Liver (tissue), 9 donors: ENCODE results near the gene PLA2G15. TPM values are rescaled to one million over a fixed set of nuclear protein-coding genes. Genes with fewer than 3 reads are reported as not detected.

ENCODE experiments used
- DNase-seq: peaks from one replicate; pipeline ENCODE4 v3.0.0-alpha.2; 2017; ENCODE audit warnings: low spot score
- H3K27ac ChIP-seq, 2 donors: one replicate each; pipeline ENCODE4 v1.7.0; 2013; ENCODE audit warnings: inconsistent platforms in 2 of 2, low read length in 2 of 2, control low read depth in 1 of 2, low read depth in 1 of 2, mild to moderate bottlenecking in 1 of 2
- H3K27me3 ChIP-seq, 4 donors: one replicate each; pipeline versions ENCODE4 v1.6.1 to v1.7.0; 2013; ENCODE audit warnings: low read length in 3 of 4, inconsistent platforms in 1 of 4, mild to moderate bottlenecking in 1 of 4, moderate library complexity in 1 of 4; ENCODE audit not compliant: control insufficient read depth in 4 of 4, insufficient read depth in 4 of 4
- H3K36me3 ChIP-seq, 4 donors: one replicate each; pipeline versions ENCODE4 v1.6.1 to v1.7.0; 2013; ENCODE audit warnings: low read length in 3 of 4, mild to moderate bottlenecking in 3 of 4, low read depth in 1 of 4, moderate library complexity in 1 of 4; ENCODE audit not compliant: control insufficient read depth in 4 of 4, insufficient read depth in 3 of 4
- H3K4me1 ChIP-seq, 4 donors: one replicate each; pipeline versions ENCODE4 v1.6.1 to v1.7.0; 2013; ENCODE audit warnings: low read length in 3 of 4, mild to moderate bottlenecking in 3 of 4, moderate library complexity in 1 of 4; ENCODE audit not compliant: control insufficient read depth in 4 of 4, insufficient read depth in 4 of 4
- H3K4me3 ChIP-seq, 3 donors: one replicate each; pipeline versions ENCODE4 v1.6.1 to v1.7.0; 2013; ENCODE audit warnings: low read length in 3 of 3, control low read depth in 1 of 3, low read depth in 1 of 3, mild to moderate bottlenecking in 1 of 3
- H3K9ac ChIP-seq, 2 donors: one replicate each; pipeline ENCODE4 v1.7.0; 2013; ENCODE audit warnings: low read length in 2 of 2, mild to moderate bottlenecking in 2 of 2, moderate library complexity in 2 of 2, control low read depth in 1 of 2, low read depth in 1 of 2
- H3K9me3 ChIP-seq, 4 donors: one replicate each; pipeline versions ENCODE4 v1.6.1 to v1.7.0; 2013; ENCODE audit warnings: low read length in 3 of 4; ENCODE audit not compliant: control insufficient read depth in 4 of 4
- CTCF ChIP-seq: fragments of 150-350 bp; IDR thresholded peaks from 2 replicates; pipeline ENCODE4 v1.5.1; 2017; ENCODE audit warnings: improper control_type of control experiment, low read depth, low read length; ENCODE audit not compliant: missing input control
- EGR1 ChIP-seq, 2 donors: IDR thresholded peaks; 2 replicates each; pipeline ENCODE4 v1.6.1; 2016 to 2018; ENCODE audit warnings: antibody characterized with exemption in 2 of 2, low read depth in 2 of 2
- FOXA1 ChIP-seq: IDR thresholded peaks from 2 replicates; pipeline ENCODE4 v1.6.1; 2016; ENCODE audit warnings: antibody characterized with exemption
- FOXA2 ChIP-seq: IDR thresholded peaks from 2 replicates; pipeline ENCODE4 v1.6.1; 2016; ENCODE audit warnings: antibody characterized with exemption
- GABPA ChIP-seq, 2 donors: IDR thresholded peaks in 1 of 2; conservative IDR thresholded peaks in 1 of 2; 2 replicates each; pipeline ENCODE4 v1.6.1; 2016; ENCODE audit warnings: antibody characterized with exemption in 2 of 2, mild to moderate bottlenecking in 1 of 2, moderate library complexity in 1 of 2
- HNF4A ChIP-seq, 2 donors: conservative IDR thresholded peaks; 2 replicates each; pipeline ENCODE4 v1.6.1; 2016; ENCODE audit warnings: antibody characterized with exemption in 2 of 2, mild to moderate bottlenecking in 2 of 2
- HNF4G ChIP-seq: IDR thresholded peaks from 2 replicates; pipeline ENCODE4 v1.6.1; 2016; ENCODE audit warnings: antibody characterized with exemption
- JUND ChIP-seq, 2 donors: IDR thresholded peaks; 2 replicates each; pipeline ENCODE4 v1.6.1; 2016; ENCODE audit warnings: antibody characterized with exemption in 2 of 2
- MAX ChIP-seq: IDR thresholded peaks from 2 replicates; pipeline ENCODE4 v1.6.1; 2016; ENCODE audit warnings: antibody characterized with exemption
- NR2F2 ChIP-seq: IDR thresholded peaks from 2 replicates; pipeline ENCODE4 v1.6.1; 2016; ENCODE audit warnings: antibody characterized with exemption
- RAD21 ChIP-seq, 2 donors: IDR thresholded peaks; 2 replicates each; pipeline ENCODE4 v1.6.1; 2016; ENCODE audit warnings: antibody characterized with exemption in 2 of 2, mild to moderate bottlenecking in 2 of 2
- REST ChIP-seq: IDR thresholded peaks from 2 replicates; pipeline ENCODE4 v1.6.1; 2016; ENCODE audit warnings: antibody characterized with exemption, mild to moderate bottlenecking
- RXRA ChIP-seq, 2 donors: IDR thresholded peaks; 2 replicates each; pipeline ENCODE4 v1.6.1; 2017 to 2018; ENCODE audit warnings: antibody characterized with exemption in 2 of 2, mild to moderate bottlenecking in 1 of 2
- SP1 ChIP-seq: IDR thresholded peaks from 2 replicates; pipeline ENCODE4 v1.6.1; 2018; ENCODE audit warnings: antibody characterized with exemption, mild to moderate bottlenecking
- TAF1 ChIP-seq: conservative IDR thresholded peaks from 2 replicates; pipeline ENCODE4 v1.6.1; 2016; ENCODE audit warnings: antibody characterized with exemption, mild to moderate bottlenecking
- YY1 ChIP-seq: IDR thresholded peaks from 2 replicates; pipeline ENCODE4 v1.6.1; 2016; ENCODE audit warnings: antibody characterized with exemption, mild to moderate bottlenecking
- WGBS: extraction: QIAGEN DNeasy Blood & Tissue Kit; methylation state at CpG from one replicate; pipeline ENCODE4 v1.1.7; 2013; 5-methylcytosine and 5-hydroxymethylcytosine counted together
- polyA plus RNA-seq, 2 donors: library from polyadenylated mRNA; stranded (reverse) in 1 of 2; unstranded in 1 of 2; fragments of 200-250 nt in 1 of 2; fragments of >200 nt in 1 of 2; fragmentation: Nextera tagmentation in 1 of 2; extraction: Ambion mirVana in 1 of 2; gene quantifications; one replicate each; pipeline versions ENCODE4 v1.2.1 to v1.2.3, GENCODE V29; 2013 to 2015
- total RNA-seq, 2 donors: library from RNA; depleted of rRNA; stranded (reverse); fragments of >200 nt; gene quantifications; one replicate each; pipeline ENCODE4 v1.2.3, GENCODE V29; 2014
- TF ChIP-seq, protein P1 (sequence below): IDR thresholded peaks from 2 replicates; pipeline ENCODE4 v1.6.1; 2016; ENCODE audit warnings: antibody characterized with exemption
- TF ChIP-seq, protein P2 (sequence below): IDR thresholded peaks from 2 replicates; pipeline ENCODE4 v1.6.1; 2016; ENCODE audit warnings: antibody characterized with exemption
- donor health status: healthy.
- donor health status: healthy.
- donor health status: healthy.
- donor health status: healthy.
- donor health status: healthy.

The PLA2G15 gene
- total and polyA plus RNA-seq, 4 donors = 4.5 to 19.8 (median 15.1) TPM

- Histone ChIP-seq H3K4me1 (no peaks in the 10 kb centered on the region), H3K36me3 (no peaks in the 10 kb centered on the region), H3K27ac (no peak overlapping the region), H3K9me3 (no peaks in the 10 kb centered on the region), H3K27me3 (no peaks in the 10 kb centered on the region), H3K4me3 (no peak overlapping the region), H3K9ac (no peak overlapping the region)
- TF ChIP-seq GABPA (IDR thresholded peaks at IDR 0.05 in 1 of 2, conservative IDR thresholded peaks at IDR 0.05 in 1 of 2) (no peak), JUND (IDR thresholded peaks at IDR 0.05) (no peak), FOXA1 (no peak), HNF4A (conservative IDR thresholded peaks at IDR 0.05) (no peak), RXRA (IDR thresholded peaks at IDR 0.05) (no peak), HNF4G (no peak), YY1 (no peak), TAF1 (no peak), CTCF (no peak), RAD21 (IDR thresholded peaks at IDR 0.05) (no peak), NR2F2 (no peak), EGR1 (IDR thresholded peaks at IDR 0.05; ENCODE audit: low read depth in 2 of 2) (no peak), MAX (no peak), SP1 (no peak), REST (no peak), FOXA2 (no peak)
- TF ChIP-seq, protein P1, sequence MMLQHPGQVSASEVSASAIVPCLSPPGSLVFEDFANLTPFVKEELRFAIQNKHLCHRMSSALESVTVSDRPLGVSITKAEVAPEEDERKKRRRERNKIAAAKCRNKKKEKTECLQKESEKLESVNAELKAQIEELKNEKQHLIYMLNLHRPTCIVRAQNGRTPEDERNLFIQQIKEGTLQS = no peak
- TF ChIP-seq, protein P2, sequence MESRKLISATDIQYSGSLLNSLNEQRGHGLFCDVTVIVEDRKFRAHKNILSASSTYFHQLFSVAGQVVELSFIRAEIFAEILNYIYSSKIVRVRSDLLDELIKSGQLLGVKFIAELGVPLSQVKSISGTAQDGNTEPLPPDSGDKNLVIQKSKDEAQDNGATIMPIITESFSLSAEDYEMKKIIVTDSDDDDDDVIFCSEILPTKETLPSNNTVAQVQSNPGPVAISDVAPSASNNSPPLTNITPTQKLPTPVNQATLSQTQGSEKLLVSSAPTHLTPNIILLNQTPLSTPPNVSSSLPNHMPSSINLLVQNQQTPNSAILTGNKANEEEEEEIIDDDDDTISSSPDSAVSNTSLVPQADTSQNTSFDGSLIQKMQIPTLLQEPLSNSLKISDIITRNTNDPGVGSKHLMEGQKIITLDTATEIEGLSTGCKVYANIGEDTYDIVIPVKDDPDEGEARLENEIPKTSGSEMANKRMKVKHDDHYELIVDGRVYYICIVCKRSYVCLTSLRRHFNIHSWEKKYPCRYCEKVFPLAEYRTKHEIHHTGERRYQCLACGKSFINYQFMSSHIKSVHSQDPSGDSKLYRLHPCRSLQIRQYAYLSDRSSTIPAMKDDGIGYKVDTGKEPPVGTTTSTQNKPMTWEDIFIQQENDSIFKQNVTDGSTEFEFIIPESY = no peak
- DNase-seq = no peak
- 94% methylated on average over 5 of the region's 5 CpGs for WGBS
Observed at GRCh38 chr16:68273459-68273858, 28.3 kb downstream of the PLA2G15 start.

GRCh38 chr16:68273896-68274295, 28.7 kb downstream of the PLA2G15 start:
- H3K4me3 ChIP-seq = no peak overlapping the region
- H3K9ac ChIP-seq = no peak overlapping the region
- no peaks in the 10 kb centered on the region for H3K27me3 ChIP-seq
- no peaks in the 10 kb centered on the region for H3K36me3 ChIP-seq
- H3K9me3 ChIP-seq = no peaks in the 10 kb centered on the region
- no peaks in the 10 kb centered on the region for H3K4me1 ChIP-seq
- 94% methylated on average over 8 of the region's 8 CpGs for WGBS
- no peak for DNase-seq
- no peak overlapping the region for H3K27ac ChIP-seq
- TF ChIP-seq FOXA1 = no peak
- TF ChIP-seq, protein P1 = no peak
- TF ChIP-seq HNF4G = no peak
- TF ChIP-seq EGR1 (IDR thresholded peaks at IDR 0.05; ENCODE audit: low read depth in 2 of 2) = no peak
- no peak for TF ChIP-seq HNF4A (conservative IDR thresholded peaks at IDR 0.05)
- no peak for TF ChIP-seq SP1
- TF ChIP-seq YY1 = no peak
- TF ChIP-seq FOXA2 = no peak
- TF ChIP-seq RAD21 (IDR thresholded peaks at IDR 0.05) = no peak
- no peak for TF ChIP-seq REST
- no peak for TF ChIP-seq GABPA (IDR thresholded peaks at IDR 0.05 in 1 of 2, conservative IDR thresholded peaks at IDR 0.05 in 1 of 2)
- TF ChIP-seq MAX = no peak
